D721Med (cell line): ENCODE results near the gene SGMS1.

Experiments
- DNase-seq: peaks from one replicate; pipeline ENCODE4 v3.0.0; 2011; ENCODE audit warnings: low spot score; ENCODE audit not compliant: insufficient read length
- FAIRE-seq: peaks from 2 replicates; lab custom pipeline; 2011; peaks lifted over from hg19 to GRCh38; lab: Jason Lieb, UNC
- CTCF ChIP-seq: IDR thresholded peaks from 2 replicates; pipeline ENCODE4 v1.5.1; 2012; ENCODE audit warnings: mild to moderate bottlenecking, control low read depth; ENCODE audit not compliant: insufficient read depth; ENCODE audit errors: missing control alignments

SGMS1 gene

GRCh38 chr10:50439187-50439586 lies 184.6 kb downstream of the SGMS1 start:
- FAIRE-seq (no peak), DNase-seq (no peak)
- no peak for TF ChIP-seq CTCF

- FAIRE-seq, result no peak
- no peak for DNase-seq
- TF ChIP-seq CTCF, result no peak
Observed at GRCh38 chr10:50438049-50438936, 185.5 kb downstream of the SGMS1 start.

- no peak for TF ChIP-seq CTCF
- FAIRE-seq (no peak), DNase-seq (no peak)
Observed at GRCh38 chr10:50437248-50437647, 186.5 kb downstream of the SGMS1 start.

- FAIRE-seq (no peak), DNase-seq (no peak)
- TF ChIP-seq CTCF, result no peak
Observed at GRCh38 chr10:50436805-50437204, 187.0 kb downstream of the SGMS1 start.

- DNase-seq, result no peak
- no peak for TF ChIP-seq CTCF
- no peak for FAIRE-seq
Observed at GRCh38 chr10:50432211-50433009, 191.3 kb downstream of the SGMS1 start.

- DNase-seq (no peak), FAIRE-seq (no peak)
Observed at GRCh38 chr10:50431791-50432190, 192.0 kb downstream of the SGMS1 start.

More at GRCh38 chr10:50431791-50432190, 192.0 kb downstream of the SGMS1 start:
- TF ChIP-seq CTCF, result no peak
